Right cardiac atrium (tissue), 5 donors: ENCODE measurements around the gene KBTBD8. TPM values are rescaled to one million over a fixed set of nuclear protein-coding genes. Genes with fewer than 3 reads are reported as not detected.

ENCODE experiments used
- ATAC-seq, 2 donors: fragments of 200-7000 bp; cut with Tn5 transposase; one replicate each; pipeline versions ENCODE4 v1.8.0 to v1.9.1; 2020; ENCODE audit warnings: moderate library complexity in 2 of 2, mild to moderate bottlenecking in 1 of 2
- DNase-seq, 3 donors: peaks; one replicate each; pipeline ENCODE4 v3.0.0-alpha.2; 2020
- H3K27ac ChIP-seq: one replicate; pipeline ENCODE4 v1.5.1; 2013; ENCODE audit warnings: mild to moderate bottlenecking, low read length, control low read depth, moderate library complexity
- H3K27me3 ChIP-seq: one replicate; pipeline ENCODE4 v1.6.1; 2013; ENCODE audit not compliant: control insufficient read depth, insufficient read depth
- H3K4me1 ChIP-seq: one replicate; pipeline ENCODE4 v1.6.1; 2013; ENCODE audit warnings: low read length; ENCODE audit not compliant: control insufficient read depth, insufficient read depth
- H3K4me3 ChIP-seq: one replicate; pipeline ENCODE4 v1.5.1; 2013; ENCODE audit warnings: low read length, control low read depth
- H3K9me3 ChIP-seq: one replicate; pipeline ENCODE4 v1.6.1; 2013; ENCODE audit warnings: low read length; ENCODE audit not compliant: control insufficient read depth
- WGBS: extraction: QIAGEN DNeasy Blood & Tissue Kit; methylation state at CpG from one replicate; pipeline ENCODE4 v1.1.7; 2013; 5-methylcytosine and 5-hydroxymethylcytosine counted together
- intact Hi-C, 4 donors: fragments of 100-400 bp; cut with DNase I; formaldehyde crosslinking; loops; one replicate each; pipeline versions ENCODE4 v1.11.0 to v1.14.0; 2022 to 2023
- polyA plus RNA-seq: library from polyadenylated mRNA; stranded (reverse); fragments of 200-250 nt; gene quantifications from one replicate; pipeline ENCODE4 v1.2.3, GENCODE V29; 2013
- total RNA-seq, 4 donors: library from RNA; stranded (reverse); fragmentation: NEBNext Ultra II Directional; extraction: Animal tissue kit (Norgen Biotek cat#: 25700); gene quantifications; one replicate each; pipeline ENCODE4 v1.2.1, GENCODE V29; 2021
- donor health status: healthy with polysubstance abuse.
- donor health status: DM: no; HTN: yes; CAD: no.
- donor health status: DM: no; HTN: no; CAD: no.
- donor health status: DM: no; HTN: yes; CAD: no; lungs with severe emphysema.
- donor health status: DM: yes; HTN: yes; CAD: no.

The KBTBD8 gene
- total and polyA plus RNA-seq, 5 donors, result 2.0 to 7.1 (median 5.6) TPM

DNA sequence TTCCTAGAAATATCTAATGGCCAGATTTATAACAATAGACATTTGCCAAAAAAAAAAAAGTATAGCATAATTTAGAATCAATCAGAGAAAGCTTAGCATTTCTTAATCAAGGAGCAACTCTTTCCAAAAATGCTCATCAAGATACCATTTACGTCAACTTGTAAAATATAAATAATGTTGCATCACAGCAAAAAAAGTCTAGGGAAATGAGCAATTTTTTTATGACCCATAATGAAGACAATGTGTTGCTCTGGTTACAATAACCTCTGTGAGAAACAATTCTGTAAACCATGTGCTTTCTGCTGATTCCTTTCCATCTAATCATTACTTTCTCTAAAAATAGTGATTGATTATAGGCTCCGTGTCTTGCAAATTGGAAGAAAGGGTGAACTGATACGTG is 36.3 kb downstream of the KBTBD8 start:
- ATAC-seq (no peak), DNase-seq (no peak)
- H3K27ac ChIP-seq, result no peak overlapping the region
- intact Hi-C loops, result loop anchor here in 2 of 4 donors (10.0 kb wide), 1 partner anchor 50 kb away; no protein-coding TSS in a partner anchor
- no peaks in the 10 kb centered on the region for H3K4me1 ChIP-seq
- no peaks in the 10 kb centered on the region for H3K9me3 ChIP-seq
- no peaks in the 10 kb centered on the region for H3K27me3 ChIP-seq
- H3K4me3 ChIP-seq, result no peak overlapping the region
- WGBS, result 80% methylated on average over 3 of the region's 3 CpGs

DNA sequence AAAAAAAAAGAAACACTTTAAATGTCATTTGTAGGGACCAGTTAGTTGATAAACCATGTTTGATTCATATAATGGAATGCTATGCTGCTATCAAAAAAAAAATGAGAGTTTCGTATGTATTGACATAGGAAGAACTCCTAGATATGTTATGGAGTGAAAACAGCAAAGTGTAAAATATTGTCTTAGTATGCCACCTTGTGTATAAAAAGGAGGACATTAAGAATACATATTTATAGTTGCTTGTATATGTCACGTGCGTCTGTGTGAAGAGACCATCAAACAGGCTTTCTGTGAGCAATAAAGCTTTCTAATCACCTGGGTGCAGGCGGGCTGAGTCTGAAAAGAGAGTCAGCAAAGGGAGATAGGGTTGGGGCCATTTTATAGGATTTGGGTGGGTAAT is 39.5 kb downstream of the KBTBD8 start:
- no peak for DNase-seq
- Histone ChIP-seq H3K9me3 (no peaks in the 10 kb centered on the region), H3K4me3 (no peak overlapping the region), H3K27ac (no peak overlapping the region), H3K27me3 (no peaks in the 10 kb centered on the region), H3K4me1 (no peaks in the 10 kb centered on the region)
- intact Hi-C loops, result loop anchor here (5.0 to 10.0 kb wide), 2 partner anchors 50 to 53 kb away; no protein-coding TSS in a partner anchor
- 38% methylated on average over 4 of the region's 4 CpGs for WGBS
- ATAC-seq, result peak in 1 of 2 donors; percentile 50

DNA sequence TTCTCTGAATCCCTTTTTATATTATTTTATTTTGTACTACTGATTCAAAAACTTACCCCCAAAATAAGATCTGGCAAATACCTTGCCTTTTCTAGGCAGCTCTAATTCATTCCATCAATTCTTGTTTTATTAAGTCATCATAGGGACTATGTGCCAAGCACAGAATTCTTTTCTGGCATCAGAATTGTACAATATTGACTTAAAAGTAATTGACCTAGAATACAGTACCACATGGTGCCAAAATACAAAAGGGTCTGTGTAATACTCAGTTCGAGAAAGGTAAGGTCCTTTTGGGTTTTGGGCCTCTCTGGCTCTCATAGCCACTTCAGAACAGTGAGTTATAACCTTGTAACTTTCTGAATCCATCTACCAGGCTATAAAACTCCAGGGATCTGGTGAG is 46.2 kb downstream of the KBTBD8 start:
- no peak for DNase-seq
- H3K4me1 ChIP-seq, result no peaks in the 10 kb centered on the region
- H3K27me3 ChIP-seq, result no peaks in the 10 kb centered on the region
- no peaks in the 10 kb centered on the region for H3K9me3 ChIP-seq
- no peak for ATAC-seq
- WGBS, result 79% methylated on average over 1 of the region's 1 CpG
- intact Hi-C loops, result no loop called here
- no peak overlapping the region for H3K27ac ChIP-seq
- H3K4me3 ChIP-seq, result no peak overlapping the region

DNA sequence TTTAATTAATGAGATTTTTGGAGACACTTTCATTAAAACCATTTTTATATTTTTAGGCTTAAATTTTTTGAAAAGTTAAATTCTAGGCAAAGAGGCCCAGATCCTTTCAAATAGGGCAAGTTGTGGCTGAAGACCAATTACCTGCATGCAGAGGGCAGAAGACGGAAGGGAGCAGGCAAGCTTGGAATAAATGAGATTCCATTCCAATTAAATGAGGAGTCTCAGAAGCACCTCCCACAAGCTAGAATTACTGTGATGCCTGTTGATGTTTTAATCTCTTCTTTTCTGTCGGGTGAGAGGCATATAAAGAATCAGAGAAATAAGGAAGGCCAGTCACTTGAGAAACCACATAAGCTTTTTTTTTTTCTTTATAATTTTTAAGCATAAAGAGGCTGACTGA is 46.8 kb downstream of the KBTBD8 start:
- 38% methylated on average over 2 of the region's 2 CpGs for WGBS
- no peak overlapping the region for H3K4me3 ChIP-seq
- ATAC-seq, result no peak
- no peak for DNase-seq
- intact Hi-C loops, result no loop called here
- no peaks in the 10 kb centered on the region for H3K27me3 ChIP-seq
- no peak overlapping the region for H3K27ac ChIP-seq
- H3K9me3 ChIP-seq, result no peaks in the 10 kb centered on the region
- no peaks in the 10 kb centered on the region for H3K4me1 ChIP-seq

DNA sequence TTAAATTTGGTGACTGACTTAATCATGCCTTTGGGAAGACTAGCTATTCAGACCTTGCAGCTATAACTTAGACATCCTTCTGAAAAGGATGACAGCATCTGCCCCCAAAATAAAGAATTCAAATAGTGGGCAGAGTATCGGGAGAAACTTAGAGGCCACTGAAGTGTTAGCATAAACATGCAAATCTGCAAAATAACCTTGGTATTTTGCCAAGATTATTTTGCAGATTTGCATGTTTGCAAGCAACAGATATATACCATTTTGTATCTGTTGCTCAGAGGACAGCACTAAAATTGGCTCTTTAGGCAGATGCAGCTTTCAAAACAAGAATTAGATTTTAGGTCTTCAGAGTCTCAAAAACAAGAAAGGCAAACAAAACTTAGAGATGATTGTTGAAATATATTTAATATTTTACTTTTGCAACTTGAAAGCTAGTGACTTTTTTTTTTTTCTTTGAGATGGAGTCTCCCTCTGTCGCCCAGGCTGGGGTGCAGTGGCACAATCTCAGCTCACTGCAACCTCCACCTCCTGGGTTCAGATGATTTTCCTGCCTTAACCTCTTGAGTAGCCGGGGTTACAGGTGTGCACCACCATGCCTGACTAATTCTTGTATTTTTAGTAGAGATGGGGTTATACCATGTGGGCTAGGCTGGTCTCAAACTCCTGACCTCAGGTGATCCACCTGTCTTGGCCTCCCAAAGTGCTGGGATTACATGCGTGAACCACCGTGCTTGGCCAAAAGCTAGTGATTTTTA is 47.8 kb downstream of the KBTBD8 start:
- ATAC-seq, result no peak

DNA sequence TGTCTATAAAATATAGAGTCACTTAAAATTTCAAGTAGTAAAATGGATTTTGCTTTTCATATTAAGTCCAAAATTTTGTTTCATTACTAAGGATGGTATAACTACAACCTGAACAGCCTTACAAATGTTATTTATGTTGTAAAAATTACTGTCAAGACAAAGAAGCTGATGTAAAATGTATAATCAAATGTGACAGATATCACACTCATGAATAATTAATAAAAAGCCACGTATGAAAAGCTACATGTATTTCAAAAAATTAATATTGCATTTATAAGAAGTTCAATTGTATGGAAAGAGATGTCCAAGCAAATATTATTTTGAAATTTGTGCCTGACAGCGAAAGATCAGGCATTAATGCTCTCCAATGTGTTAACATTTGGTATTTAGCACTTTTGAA is 48.9 kb downstream of the KBTBD8 start:
- Histone ChIP-seq H3K4me1 (no peaks in the 10 kb centered on the region), H3K27me3 (no peaks in the 10 kb centered on the region), H3K9me3 (no peaks in the 10 kb centered on the region), H3K4me3 (no peak overlapping the region), H3K27ac (no peak overlapping the region)
- intact Hi-C loops, result no loop called here
- DNase-seq (no peak), ATAC-seq (no peak)
- WGBS, result 81% methylated on average over 2 of the region's 2 CpGs

More for the DNA sequence above, 47.8 kb downstream of the KBTBD8 start:
- intact Hi-C loops, result no loop called here
- Histone ChIP-seq H3K27ac (no peak overlapping the region), H3K9me3 (no peaks in the 10 kb centered on the region), H3K4me1 (no peaks in the 10 kb centered on the region), H3K4me3 (no peak overlapping the region), H3K27me3 (no peaks in the 10 kb centered on the region)
- no peak for DNase-seq
- 83% methylated on average over 5 of the region's 5 CpGs for WGBS

DNA sequence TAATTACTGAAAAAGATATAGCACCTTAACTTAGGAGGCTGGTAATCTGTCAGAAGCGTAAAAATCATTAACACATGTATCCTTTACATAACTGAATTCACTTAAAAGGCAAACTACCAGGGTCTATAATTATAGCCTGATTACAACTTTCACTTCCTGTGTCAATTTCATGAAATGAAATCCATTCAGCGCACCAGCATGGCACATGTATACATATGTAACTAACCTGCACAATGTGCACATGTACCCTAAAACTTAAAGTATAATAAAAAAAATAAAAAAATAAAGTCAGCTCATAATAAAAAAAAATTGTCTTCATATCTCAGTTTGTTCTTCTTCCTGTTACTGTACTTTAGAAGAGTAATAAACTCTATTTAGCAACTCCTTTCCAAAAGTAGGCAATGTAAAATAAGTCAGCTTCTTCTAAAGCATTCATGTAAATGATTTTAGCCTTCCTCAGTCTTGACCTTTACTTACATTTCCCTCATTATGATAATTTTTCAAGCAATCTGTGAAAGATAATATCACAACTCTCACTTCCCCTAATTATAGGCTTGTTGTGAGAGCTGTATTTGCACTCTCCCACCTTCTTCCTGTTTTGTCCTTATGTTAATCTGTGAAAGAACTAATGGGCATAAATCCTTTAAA is 50.1 kb downstream of the KBTBD8 start:
- H3K27me3 ChIP-seq, result no peaks in the 10 kb centered on the region
- no peak for ATAC-seq
- intact Hi-C loops, result no loop called here
- 73% methylated on average over 2 of the region's 2 CpGs for WGBS
- no peak for DNase-seq
- no peak overlapping the region for H3K27ac ChIP-seq
- H3K4me3 ChIP-seq, result no peak overlapping the region
- no peaks in the 10 kb centered on the region for H3K9me3 ChIP-seq
- no peaks in the 10 kb centered on the region for H3K4me1 ChIP-seq

DNA sequence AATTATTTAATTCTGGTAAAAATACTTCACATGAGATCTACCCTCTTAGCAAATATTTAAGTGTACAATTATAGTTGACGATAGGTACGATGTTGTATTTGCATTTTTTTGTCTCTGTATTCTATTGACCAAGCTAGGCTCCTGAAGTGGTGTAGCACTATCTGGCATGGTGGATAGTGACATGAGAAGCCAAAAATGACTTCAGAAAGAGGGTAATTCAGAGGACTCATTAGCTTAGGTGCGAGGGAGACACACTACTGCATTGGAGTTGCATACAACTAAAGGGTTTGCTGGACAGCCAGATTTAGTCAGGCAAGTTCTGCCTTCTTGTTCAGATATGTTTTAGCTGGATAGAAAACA is 50.6 kb downstream of the KBTBD8 start:
- Histone ChIP-seq H3K27ac (no peak overlapping the region), H3K9me3 (no peaks in the 10 kb centered on the region), H3K4me3 (no peak overlapping the region), H3K4me1 (no peaks in the 10 kb centered on the region), H3K27me3 (no peaks in the 10 kb centered on the region)
- 75% methylated on average over 3 of the region's 3 CpGs for WGBS
- no peak for DNase-seq
- ATAC-seq, result no peak
- intact Hi-C loops, result no loop called here

DNA sequence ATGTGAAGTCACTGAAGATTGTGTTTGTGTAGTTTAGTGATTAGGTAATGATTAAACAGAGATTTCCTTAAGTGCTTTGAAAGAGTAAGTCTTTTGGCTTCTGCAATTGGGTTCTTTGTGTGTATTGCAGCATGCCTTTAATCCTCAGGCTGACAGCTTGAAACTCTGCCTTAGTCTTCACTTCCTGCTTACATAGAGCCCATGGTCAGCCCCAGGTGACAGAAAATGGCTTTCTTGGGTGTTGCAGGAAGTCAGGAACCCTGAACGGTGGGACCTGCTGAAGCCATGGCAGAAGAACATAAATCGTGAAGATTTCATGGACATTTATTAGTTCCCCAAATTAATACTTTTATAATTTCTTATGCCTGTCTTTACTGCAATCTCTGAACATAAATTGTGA is 61.3 kb downstream of the KBTBD8 start:
- WGBS, result 91% methylated on average over 2 of the region's 2 CpGs
- Histone ChIP-seq H3K27ac (no peak overlapping the region), H3K27me3 (no peaks in the 10 kb centered on the region), H3K9me3 (no peaks in the 10 kb centered on the region), H3K4me3 (no peak overlapping the region), H3K4me1 (no peaks in the 10 kb centered on the region)
- intact Hi-C loops, result no loop called here
- no peak for DNase-seq
- ATAC-seq, result no peak
